NCI-H2107 (cell line): ENCODE measurements around the gene CHSY1.

Source experiments
- DNase-seq: peaks from one replicate; lab custom pipeline; 2025; lab: John Stamatoyannopoulos, UW

Gene CHSY1

DNA sequence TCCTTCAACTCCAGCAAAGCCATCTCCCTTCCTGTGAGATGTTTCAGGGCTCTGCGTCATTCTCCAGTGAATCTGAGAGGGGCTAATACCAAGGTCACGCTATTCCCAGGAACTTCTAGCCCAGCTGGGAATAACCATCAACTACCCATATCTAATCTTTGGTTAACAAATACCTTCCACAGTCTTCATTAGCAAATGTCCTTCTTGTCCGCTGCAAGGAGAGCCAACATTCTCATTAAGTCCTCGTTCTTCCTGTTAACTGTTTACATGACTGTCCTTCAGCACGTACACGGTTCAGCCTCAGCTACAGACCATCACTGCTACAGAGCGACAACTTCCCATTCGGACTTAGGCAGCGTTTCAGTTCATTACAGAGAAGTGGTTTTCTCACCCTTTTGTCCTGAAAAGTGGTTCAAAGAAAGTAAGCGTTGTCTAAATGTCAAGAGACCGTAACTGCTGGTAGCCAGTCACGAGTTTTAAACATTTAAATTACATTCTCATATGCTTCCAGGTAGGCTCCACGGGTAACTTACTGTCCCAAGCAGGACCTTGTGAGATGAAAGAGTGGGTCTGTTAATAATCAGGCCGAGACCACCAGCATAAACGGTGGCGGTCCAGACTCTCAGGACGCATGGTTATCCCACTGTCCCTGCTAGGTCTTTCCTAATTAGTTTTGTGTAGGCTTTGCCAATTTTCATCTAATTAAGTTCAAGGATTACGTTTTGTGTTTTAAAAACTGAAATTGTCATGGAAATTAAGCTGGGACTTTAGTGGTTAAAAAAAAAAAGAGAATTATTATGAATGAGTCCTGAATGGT is 63.8 kb downstream of the CHSY1 start:
- no peak for DNase-seq

DNA sequence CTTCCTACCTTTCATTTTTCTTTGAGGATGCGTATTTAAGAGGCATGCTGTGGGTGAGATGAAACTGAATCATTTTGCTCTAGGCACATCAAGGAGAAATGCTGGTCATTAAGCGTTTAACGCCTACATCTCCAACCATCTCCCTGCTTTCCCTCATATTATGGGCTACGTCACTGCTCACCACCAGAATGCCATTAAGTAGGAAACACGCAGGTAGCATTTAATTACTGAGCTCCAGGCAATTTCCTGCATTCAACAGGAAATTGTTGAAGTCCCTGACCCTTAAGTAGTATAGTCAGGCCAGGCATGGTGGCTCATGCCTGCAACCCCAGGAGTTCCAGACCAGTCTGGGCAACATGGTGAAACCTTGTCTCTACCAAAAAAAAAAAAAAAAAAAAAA is 66.1 kb downstream of the CHSY1 start:
- no peak for DNase-seq

DNA sequence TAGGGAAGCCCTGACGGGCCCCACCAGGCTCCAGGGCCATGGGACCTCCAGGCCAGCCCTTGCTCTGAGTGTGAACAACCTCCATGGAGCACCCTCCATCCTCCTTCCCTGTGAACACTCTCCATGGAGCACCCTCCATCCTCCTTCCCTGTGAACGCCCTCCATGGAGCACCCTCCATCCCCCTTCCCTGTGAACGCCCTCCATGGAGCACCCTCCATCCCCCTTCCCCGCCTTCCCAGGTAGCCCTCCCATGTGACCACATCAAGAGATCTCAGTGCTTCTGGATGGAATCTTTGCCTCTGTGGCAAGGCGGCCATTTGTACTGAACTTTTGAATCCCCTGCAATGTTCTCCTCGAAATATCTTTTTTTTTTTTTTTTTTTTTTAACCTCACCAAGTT is 66.5 kb downstream of the CHSY1 start:
- DNase-seq, result no peak

DNA sequence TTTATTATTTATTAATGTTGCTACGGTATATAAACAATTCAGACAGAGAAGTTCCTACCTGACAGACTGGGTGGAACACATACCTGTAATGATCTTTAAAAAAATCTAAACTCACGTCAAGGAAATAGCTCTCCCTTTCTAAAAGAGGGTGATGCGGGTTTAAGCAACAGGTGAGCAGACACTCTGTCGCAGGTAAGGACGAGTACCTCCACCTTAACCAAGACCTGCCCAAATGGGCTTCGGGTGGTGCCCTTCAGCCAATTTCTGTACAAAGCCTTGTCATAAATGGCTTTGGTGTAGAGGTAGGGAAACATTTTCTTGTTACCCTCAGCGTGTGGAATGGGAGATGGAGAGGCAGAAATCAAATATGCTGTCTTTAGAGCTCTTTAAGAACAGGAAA is 67.0 kb downstream of the CHSY1 start:
- no peak for DNase-seq

DNA sequence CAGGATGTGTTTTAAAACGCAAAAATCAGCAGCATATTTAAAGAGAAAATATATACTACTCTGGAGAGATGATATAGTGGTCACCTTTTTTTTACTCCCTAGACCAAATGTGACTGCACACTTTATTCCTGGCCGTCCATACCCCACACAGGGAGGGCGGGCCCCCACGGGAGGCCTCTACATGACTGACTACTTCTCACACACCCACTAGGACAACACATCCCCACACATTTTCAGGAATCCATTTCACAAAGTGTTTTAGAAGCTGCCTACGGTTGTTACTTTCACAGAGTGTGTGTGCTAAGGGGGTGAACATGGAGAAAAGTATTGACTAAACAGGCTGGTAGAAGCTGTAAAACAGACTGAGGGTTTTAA is 67.9 kb downstream of the CHSY1 start:
- DNase-seq, result no peak

DNA sequence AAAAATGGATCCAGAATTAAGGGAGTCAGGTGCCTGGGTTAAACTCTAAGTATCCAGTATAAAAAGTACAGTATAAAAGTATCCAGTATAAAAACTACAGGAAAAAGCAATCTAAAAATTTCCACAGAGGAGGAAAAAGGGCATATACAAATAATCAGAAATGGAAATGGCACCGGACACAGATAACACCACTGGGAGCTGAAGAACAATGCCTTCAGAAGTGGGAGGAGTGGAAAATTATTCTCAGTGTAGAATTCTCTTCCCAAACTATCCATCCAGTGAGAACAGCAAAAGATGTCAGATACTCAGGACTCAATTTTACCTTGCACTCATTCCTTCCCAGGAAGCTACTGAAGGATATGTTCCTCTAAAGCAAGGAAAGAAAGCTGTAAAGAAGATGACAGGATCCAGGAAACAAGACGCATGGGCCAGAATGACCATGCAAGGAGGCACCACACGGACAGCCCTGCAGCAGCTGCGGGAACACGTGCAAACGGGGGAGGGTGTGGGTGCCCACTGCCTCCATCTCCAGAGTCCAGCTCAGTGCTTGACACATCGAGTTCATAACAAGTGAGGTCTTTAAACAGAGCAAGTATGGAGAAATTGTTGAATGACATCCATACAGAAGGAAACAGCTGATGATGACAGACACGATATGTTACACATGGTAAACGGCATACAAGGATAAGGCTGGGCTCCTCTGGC is 68.5 kb downstream of the CHSY1 start:
- no peak for DNase-seq

DNA sequence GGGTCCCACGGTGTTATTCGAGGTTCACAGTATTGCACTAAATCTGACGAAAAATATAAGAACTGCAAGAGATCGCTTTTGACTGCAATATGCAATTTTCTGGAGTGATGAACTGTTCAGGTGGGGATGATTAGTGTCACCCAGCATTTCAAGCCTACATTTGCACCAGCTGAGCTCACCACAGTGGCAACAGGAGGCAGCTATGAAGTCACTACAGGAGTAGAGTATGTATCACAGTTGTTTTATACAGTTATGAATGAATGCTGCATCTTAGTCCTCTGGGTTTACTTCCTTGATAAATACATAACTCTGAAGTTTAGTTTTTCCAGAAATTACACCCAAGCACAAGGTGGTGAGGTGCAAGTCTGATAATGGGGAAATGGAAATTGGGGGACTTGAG is 69.6 kb downstream of the CHSY1 start:
- no peak for DNase-seq

DNA sequence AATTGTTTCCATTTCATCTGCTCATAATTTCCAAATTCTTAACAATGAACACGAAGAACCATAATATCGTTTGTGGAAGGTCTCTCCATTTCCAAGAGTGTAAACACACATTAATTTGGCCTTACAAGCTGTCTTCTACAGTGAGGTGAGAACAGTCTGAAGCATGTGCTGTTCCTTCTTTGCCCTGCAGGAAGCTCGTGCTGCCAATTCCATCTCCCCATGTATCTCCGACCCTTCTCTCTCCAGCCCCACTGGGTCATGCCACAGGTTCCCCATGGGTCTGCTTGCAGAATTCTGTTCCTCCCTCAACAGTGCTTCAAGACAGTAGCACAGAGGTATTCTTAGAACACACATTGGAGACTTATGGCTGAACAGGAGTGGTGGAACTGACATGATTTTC is 70.5 kb downstream of the CHSY1 start:
- DNase-seq, result no peak

DNA sequence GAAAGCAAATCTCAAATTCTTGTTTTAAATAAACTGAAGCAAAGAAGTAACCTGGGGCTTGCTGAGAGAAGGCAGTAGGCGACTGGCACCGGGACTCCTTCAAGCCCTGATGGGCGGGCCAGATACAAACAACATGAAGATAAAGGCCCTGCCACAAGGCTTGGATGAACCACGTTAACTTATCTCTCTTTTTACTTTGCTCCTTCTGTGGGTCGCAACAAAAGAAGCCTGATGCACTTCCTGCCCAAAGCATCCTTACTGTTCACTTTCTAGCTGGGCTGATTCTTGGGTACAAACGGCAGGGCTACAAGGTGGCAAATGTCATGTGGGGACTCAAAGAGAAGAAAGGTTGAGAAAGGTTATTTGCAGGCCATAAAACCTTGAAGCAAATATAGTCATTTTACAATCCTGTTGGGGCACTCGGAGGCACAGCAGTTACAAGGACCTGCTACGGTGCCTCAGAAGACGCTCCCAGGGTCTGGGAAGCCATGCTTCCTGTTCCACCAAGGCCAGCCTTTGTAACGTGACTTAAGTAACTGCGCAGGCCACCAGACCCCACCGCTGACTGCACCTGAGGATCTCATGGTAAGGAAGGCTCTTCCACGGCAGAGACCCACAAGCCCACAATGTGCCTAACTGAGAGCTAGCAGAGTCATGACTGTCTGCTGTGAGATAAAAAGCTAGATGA is 71.1 kb downstream of the CHSY1 start:
- no peak for DNase-seq

DNA sequence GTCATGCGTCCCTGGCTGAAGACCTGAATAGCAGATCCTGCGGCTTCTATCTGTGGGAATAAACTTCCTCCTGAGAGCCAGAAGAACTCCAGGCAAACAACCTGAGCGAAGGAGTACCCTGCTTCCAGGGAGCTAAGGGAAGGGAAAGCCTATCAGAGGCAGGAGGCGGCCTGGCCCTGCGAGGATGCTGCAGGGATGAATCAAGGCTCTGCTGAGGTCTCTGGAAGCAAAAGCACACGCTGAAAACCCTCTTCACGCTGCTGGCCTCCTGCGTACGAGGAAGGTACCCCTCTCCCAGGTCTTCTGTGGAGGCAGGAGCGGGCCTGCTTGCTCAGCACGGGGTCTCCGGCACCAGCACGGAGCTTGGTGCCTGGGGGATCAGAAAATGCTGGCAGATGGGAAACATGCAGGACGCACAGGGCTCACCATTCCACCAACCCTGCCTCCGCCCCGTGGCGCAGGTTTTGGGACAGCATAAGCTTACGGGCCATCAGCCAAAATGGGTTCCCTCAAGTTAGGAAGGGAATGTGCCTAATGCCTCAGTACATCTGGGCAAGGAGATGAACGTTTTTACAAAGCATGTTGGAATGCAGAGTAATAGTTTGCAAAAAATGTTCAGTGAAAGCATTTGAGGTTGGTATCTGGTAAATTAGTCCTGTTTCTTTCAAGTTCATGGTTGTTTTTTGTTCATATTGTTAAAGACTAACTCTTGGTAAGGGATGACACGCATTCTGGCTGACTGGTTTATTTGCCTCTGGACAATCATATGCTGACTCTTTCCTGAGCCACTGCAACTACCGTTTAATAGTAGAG is 72.3 kb downstream of the CHSY1 start:
- DNase-seq, result no peak

DNA sequence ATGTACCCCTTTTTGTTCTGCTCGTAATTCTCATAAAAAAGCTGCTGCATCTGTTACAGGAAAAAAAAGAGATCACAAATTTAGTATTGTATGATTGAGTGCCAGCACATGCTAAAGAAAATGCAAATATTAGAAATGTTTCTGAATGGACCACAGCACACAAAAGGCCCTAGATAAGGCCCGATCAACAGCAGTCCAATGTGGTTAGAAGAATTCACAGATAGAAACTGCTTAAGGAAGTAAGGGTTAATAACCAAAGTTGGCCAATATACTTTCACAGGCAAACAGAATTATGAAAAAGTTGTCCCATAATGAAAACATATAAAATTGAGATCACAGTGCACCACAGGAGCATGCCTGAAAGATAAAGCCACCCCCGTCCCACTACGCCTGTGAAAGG is 72.9 kb downstream of the CHSY1 start:
- DNase-seq, result no peak

DNA sequence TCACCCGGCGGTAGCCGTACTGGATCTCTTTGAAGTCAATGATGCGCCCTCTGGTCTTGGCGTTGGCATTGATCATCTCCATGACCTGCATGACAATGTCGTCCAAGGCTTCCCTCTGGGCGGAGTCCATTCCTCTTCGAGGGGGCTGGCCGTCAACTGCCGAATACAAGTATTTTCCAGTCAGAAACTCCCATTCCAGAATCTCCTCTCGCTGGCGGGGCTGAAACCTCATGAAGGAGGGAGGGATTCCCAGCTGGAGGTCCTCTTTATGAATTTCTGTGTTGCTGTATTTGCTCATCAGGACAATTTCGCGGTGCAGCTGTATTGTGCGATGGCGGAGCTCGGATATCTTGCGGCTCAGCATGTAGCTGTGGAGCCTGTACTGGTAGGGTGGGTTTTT is 73.4 kb downstream of the CHSY1 start:
- DNase-seq, result no peak

DNA sequence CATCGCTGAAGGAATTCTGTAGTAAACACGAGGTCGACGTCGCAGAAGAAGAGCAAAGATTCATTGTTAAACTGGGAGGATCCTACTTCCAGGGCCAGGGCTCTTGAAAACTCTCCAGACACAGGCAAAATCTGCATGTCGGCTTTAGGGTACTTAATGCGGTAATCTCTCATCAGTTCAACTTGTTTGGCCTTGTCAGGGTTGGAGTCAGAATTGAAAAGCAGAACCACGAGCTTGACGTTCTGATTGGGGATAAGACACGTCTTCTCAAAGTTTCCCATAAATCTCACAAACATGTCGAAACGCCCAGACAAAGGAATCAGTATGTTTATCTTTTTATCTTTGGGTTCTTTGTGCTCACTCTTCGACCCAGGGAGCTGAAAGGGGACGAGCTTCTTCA is 74.0 kb downstream of the CHSY1 start:
- DNase-seq, result no peak

DNA sequence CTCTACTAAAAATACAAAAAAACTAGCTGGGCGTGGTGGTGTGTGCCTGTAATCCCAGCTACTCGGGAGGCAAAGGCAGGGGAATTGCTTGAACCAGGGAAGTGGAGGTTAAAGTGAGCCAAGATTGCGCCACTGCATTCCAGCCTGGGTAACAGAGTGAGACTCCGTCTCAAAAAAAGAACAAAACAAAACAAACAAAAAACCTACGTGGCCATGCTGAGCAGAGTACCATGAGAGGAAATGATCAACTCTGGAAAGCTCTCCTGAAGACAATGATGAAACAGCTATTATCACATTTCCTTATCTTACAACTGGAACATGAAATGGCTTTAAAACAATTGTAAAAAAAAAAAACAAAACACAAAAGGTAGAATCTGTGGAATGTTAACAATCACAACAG is 75.2 kb downstream of the CHSY1 start:
- no peak for DNase-seq

DNA sequence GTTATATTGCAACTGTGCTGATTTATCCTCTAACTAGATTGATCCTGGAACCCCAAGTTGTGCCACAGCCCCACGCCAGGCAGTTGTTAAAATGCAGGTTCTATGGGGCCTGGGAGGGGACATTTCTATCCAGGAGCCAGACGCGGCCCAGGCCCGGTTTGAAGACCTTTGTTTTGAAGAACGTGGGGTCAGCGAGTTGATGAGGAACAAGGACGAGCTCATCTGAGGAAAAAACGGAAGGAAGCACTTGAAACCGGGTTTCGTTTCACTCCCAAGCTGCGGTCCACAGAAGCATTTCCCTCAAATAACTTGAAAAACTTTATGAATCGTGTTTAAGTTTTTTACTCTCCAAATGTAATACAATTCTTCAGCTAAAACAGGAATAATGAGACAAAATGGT is 76.4 kb downstream of the CHSY1 start:
- no peak for DNase-seq

DNA sequence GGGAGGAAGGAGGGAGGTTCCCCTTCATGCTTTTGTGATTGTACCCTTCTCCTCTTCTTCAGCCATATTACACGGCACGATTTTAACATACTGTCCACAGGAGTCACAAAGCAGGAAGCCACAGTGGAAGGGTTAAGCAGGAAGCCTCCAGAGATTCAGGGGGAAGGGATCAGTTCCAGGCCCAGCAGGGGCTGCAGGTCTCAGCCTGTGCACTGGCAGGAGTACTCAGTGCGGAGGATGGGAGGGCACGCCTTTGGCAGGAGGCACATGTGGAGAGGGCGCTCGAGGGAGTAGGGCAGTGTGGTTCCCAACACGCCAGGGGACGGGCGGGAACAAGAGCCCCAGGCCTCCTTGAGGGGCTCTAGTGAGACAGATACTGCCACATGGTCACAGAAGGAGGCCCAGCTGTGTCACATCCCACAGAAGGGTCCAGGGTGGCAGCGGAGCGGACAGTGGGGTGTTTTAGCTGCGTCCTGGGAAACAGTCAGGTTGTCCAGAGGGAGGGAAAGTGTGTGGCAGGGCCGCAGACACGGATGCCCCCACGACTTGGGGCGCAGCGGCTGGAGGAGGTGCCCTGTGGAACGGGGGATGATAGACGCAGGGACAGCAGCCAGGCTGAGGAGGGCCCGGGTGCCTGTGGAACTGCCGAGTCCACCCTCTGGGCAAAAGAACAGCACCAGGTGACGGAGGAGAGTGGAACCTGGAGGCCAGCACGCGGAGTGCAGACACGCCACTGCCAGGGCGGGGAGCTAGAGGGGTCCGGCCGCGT is 77.5 kb downstream of the CHSY1 start:
- no peak for DNase-seq

DNA sequence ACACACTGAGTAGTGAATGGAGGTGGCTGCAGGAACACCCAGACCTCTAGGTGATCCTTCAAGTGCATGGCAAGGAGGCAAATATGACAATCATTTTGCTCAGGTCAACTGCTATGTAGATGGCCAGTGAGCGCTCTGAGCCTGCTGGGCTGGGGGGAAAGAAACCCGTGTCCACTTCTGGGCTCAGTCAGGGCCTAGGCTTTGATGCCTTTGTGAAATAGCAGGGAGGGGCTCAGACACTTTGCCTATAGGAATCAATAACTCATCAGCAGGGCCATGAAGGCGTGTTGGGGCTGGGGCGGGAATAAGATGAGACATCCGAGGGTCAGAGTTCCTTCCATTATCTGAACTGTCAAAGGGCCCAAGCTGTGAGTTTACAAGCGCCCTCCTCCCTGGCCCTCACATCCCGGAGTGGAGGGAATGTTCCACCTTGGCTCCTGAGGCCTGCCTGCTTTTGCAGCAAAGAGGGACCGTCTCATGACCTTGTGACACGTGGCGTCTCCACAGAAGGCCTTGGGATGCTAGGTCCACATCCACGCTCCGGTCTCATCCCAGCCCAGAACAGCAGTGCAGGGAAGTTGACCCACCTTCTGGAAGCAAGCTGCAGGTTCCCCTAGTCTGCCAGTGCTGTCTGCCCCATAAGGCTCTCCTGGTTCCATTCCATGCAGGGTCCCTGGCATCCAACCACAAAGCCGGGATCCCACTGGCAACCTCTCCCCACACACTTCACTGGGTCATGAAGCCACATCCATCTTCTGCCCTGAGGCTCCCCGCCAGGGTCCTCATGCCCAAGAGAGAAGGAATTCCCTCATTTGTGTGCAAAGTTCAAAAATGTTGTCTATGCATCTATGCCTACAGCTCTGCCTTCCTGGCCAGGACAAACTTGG is 78.4 kb downstream of the CHSY1 start:
- DNase-seq, result no peak

DNA sequence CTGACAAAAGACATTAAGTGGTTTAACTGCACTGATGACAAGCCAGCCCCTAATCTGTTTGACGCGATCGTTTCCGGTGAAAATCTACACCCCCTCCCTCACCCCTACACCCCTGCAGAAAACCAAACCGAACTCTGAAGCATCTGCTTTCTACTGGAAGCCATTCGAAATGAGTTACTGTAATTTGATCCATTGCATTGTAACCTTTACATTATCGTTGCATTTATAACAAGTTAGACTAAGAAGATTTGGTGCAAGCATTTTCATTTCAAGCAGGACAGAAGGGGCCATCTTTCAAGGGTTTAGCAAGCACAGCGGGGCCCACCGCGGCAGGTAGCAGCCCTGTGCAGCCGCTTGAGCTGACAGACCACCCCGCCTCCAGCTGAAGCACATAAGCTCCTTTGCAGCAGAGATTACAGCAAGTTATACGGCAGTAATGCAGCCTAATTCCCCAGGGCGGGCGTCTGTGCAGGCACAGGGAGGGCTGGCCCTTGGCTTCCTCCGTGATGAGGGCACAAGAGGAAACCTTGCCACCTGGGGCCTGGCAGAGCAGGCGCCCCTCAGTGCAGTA is 79.3 kb downstream of the CHSY1 start:
- peak; percentile 8 for DNase-seq

DNA sequence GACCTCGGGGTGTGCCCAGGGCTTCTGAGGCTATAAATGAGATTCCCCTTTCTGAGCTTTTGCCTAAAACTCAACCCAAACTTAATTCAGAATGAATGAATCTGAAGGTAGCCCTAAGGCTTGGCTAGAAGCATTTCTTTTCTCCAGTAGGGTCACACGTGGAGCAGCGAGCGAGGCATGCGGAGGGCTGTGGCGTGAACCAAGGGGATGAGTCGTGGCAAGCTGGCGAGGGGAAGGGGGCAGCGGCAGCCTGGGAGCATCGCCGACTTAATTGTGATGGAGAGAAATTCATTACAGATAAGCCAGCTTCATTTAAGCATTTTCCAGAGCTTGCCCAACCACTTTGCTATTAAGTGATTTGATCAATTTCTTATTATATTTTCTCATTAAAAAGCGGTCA is 79.9 kb downstream of the CHSY1 start:
- no peak for DNase-seq
